CD4-positive, alpha-beta T cell treated with Interleukin-6 at 100 ng/mL for 8 hours (primary cell): ENCODE results near the gene PRKG2.

Experiments used
- DNase-seq: peaks from one replicate; pipeline ENCODE4 v3.0.0-alpha.2; 2020; ENCODE audit warnings: mixed read lengths, low spot score

The PRKG2 gene

DNA sequence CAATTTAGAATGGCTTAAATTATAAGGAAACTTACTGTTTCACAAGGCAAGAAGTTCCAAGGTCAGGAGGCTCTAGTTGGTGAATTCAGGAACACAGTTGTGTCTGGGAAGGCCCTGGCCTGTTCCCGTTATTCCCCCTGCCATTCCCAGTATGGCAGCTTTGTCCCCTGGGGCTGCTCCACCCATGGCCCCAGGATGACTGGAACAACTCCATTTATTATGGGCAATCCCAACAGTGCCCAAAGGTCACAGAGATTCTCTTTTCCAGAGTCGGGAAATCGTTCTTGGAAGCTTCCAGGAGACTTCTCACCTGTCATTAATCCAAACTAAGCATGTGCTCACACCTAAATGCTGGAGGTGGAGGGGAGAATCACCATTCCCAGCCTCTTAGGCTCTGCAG, 2.8 kb upstream of the PRKG2 start:
- no peak for DNase-seq

DNA sequence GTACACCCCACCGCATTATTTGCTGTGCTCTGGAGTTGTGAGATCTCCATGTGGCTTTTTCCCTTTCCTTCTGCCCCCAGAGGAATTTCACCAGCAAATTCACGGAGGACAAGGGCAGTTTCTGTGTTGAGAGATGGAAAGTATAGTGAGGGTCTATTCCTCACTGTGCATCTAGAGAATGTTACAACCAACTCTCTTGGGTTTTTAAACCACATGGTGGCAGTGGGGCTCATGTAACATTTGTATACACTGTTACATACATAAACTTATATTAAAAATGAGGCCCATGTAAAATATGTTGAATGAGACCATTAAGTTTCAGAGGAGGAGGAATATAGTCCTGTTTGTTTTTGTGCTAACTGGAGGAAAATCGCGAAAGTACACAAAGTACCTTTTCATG, 909 bp upstream of the PRKG2 start:
- no peak for DNase-seq

DNA sequence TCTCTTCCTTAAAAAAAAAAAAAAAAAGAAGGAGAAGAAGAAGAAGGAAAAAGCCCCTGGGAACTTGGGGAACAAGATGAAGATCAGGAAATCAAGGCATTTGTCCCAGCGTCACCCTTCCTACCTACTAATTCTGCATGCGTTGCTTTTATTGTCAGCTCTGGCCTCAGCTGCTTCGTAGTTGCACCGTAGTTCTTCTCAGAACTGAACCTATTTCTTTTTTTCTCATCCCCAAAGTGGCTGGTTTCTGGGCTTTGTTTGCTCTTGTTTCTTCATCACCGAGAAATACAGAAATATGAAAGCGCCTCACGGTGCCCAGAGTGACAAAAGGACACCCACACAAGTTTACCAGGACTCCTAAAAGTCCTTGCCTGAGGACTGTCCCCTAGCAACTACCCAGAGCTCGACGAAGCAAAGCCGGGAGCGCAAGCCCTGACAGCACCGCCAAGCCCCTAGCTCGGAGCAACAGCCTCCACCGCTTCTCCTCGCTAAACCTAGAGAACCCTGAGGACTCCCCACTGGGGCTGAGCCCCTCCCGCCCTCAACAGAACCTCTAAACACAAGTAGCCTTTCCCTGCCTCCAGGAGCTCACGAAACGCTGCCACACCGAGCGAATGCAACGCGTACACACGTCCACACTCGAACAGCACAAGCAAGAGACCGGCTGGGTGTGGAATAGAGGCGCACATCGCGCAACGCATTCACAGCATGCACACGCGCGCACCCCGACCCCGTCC, 710 bp downstream of the PRKG2 start:
- DNase-seq, result no peak

DNA sequence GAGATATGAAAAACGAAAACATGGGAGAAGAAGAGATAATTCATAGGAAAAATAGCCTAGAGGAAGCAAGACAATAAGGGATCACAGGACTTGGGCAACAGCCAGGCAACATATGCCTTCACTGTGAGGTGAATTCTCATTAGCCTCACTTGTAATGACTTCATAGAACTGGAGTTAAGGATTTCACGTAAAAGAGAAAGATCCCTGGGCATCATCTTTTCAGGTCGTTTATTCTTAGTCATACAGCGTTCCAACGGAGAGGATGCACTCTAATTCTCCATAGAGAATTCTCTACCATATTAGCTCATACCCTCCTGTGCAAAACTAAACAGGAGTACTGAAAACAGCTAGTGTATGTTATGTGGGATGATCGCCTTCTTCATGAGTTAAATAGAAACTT, 1.4 kb downstream of the PRKG2 start:
- no peak for DNase-seq

DNA sequence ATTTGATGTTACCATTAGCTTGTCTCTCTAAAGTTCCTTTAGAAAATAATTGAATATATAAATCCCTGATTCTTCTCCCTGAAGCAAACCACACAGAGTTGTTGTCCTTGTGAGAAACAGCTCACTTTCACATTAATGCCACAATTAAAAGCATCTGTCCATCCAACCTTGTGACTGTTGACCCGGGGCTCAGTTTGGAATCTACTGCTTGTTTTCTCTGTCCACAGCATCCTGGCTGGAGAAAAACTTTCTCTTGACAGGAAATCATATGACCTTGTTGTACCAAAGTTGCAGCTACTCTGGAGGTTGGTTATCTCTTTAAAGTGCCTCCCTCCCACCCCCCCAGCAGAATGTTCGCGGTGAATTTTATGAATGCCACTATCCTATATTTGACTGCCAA, 3.1 kb downstream of the PRKG2 start:
- no peak for DNase-seq

DNA sequence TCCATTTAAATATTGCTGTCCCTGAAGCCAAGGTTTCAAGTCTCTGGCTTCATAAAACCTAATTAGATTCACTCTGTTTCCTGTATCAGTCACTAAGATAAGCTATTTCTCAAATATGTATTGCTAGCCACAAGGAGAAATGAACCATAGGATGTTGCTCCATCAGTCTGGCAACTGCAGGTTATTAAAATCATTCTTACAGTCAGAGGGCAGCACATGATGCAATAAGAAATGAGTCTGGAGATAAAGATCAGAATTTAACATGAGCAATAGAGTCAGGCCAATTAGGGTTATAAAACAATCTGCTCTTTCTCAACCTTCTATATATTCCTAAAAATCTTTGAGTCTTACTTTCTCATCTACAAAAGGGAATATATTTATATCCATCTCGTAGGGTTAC, 7.2 kb downstream of the PRKG2 start:
- no peak for DNase-seq

DNA sequence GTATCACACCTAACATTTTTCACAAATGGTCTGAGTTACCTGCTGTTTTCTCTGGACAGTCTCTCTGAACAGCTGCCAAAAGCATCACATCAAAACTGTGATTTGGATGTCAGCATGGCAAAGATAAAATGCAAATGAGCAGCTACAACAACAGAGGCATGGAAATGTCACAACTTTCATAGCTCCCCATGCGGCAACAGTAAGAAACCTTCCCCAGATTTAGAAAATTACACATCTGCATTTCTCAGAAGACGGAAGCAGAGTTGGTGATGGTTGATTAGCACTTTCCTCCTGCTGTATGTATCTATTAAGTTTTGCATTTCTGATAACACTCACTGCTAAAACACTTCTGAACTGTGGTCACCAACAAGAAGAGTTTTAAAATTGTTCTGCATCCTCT, 9.7 kb downstream of the PRKG2 start:
- DNase-seq, result no peak

DNA sequence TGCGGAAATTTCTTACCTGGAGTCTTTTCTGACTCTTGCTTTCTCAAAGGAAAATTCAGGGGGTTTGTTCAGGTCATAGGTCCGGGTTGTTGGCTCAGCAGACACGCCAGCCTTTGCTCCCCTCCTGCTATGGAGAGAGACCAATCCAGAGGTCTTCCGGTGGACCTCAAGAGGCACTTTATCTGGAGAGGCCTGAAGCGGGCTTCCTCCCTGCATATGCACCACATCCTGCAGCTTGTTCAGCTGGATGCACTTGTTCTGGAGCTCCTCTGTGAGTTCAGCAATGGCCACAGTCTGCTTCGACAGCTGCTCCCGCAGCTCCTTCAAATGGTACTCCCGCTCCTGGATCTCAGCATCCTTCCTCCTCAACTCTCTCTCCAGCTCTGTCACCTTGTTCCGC, 10.5 kb downstream of the PRKG2 start:
- no peak for DNase-seq

DNA sequence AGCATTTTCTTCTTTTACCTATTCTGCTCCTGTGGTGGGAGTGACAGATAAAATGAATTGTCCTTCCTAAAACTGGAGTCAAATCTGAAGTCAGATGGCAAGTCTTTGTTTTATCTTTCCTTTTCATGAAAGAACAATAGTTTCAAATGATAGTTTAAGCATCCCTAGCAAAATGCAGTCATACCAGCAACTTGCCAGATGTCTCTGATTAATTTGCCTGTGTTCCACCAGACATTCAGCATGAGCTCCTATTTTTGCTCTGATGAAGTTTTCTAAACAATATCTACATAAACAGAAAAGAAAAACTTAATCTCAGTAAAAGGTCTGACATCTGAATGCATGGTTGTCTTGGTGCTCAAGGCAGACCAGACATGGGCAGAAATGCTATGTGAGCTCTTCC, 15.2 kb downstream of the PRKG2 start:
- DNase-seq, result no peak

DNA sequence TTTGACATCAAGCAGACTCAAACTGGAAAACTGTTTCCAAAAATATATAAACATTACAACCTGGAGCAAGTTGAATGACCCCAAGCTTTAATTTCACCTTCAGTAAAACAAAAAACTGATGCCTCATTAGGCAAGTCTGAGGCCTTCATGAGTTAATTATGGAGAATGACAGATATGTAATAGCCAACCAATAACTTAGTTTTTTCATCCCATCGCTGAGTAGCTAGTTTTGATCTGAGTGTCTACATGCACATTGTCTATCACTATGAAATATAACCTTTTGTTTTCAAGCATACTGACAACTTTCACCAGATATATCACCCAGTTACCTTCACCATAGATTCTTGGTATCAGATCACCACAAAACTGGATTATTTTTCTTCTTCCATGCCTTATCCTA, 16.4 kb downstream of the PRKG2 start:
- no peak for DNase-seq

DNA sequence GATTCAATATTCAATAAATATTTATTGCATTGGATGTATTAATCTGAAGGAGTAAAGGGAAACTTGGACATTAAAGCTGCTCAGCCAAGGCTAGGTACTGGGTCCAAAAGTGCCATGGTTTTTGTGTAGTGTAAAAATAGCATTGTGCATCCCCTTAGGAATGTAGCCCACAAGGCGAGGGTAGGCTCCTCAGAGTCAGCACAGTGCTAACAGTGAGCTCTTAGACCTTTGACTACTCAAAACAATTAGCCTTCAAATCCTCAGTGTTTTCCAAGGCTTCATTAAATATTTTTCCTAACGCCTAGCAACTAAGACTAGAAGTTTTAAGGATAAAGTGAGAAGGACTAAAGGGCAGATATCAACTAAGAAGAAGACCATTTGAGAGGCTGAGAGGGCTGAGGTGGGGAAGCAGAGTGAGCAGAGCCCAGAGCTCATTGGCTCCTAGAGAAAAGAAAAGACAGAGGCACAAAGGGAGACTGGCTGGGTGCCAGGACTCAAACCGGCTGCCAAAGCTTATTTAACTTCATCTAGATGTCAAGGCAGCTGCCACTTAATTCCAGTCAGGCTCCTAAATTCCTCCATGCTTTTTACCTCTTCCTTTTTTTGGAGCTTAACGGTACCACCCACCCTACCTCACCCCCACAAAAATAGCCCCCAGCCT, 17.0 kb downstream of the PRKG2 start:
- no peak for DNase-seq

DNA sequence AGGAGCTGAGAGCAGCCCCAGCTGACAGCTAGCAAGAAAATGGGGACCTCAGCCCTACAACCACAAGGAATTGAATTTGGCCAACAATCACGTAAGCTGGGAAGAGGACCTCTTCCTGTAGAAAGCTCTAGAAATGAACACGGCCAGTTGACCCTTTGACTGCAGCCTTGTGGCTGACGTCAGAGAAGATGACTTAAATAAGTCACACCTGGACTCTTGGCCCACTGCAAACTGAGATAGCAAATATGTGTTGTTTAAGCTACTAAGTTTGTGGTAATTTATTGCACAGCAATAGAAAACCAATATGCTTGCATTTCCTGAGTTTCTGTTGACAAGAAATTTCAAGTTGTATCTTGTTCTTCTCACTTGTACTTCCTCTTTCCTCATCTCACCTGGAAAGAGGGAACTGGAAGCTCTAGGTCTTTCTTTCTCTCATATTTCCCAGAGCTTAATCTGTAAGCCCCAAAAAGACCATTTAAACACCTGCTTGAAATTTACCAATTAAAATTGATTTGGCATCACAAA, 18.8 kb downstream of the PRKG2 start:
- no peak for DNase-seq

DNA sequence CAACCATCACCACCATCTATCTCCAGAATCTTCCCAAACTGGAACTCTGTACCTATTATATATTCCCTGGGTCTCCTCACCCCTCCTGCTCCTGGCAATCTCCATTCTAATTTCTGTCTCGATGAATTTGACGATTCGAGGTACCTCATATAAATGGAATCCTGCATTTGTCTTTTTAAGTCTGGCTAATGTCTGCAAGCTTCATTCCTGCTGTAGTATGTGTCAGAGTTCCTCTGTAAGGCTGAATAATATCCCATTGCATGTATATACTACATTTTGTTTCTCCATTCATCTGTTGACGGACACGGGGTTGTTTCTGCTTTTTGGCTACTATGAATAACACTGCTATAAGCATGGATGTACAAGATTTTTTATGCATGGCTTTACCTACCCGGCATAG, 19.5 kb downstream of the PRKG2 start:
- no peak for DNase-seq

DNA sequence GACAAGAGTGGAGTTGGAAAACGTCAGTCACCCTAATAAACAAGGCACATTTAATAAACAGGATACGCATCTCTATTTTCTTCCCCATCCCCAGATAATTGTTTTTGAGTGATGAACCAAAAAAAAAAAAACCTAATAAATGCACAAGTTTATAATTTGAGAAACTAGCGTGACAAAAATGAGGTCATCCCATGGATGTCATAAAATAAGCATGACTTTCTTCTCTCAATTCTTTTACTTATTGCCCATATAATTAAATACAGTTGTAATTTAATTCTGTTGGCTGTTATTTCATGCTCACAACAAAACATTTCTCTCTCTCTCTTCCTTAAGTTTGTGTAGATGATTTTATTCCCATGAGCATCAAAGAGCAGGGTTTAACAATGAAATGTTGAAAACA, 20.7 kb downstream of the PRKG2 start:
- DNase-seq, result no peak

DNA sequence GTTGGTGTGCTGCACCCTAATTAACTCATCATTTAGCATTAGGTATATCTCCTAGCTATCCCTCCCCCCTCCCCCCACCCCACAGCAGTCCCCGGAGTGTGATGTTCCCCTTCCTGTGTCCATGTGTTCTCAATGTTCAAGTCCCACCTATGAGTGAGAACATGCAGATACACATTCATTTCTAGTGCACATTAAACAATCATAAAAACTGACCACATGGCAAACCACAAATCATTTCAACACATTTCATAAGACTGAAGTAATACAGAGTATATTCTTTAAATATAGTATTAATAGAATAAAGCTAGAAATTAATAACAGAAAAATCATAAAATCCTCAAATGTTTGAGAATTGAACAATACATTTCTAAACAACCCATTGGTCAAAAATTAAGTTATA, 34.1 kb downstream of the PRKG2 start:
- no peak for DNase-seq

DNA sequence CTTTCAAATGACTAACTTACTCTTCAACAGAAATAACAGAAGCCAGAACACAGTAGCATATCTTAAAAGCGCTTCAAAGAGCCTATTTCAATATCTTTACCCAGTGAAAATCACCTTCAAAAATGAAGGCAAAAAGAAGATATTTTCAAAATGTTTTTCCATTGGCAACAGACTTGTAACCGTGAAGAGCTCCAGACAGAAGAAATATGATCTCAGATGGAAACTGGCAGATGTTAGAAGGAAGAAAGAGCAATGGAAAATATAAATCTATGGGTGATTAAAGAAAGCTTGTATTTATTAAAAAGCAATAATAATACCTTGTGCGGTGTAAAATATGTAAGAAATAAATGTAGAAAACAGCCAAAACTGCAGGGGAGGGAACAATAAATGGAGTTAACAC, 35.7 kb downstream of the PRKG2 start:
- no peak for DNase-seq

DNA sequence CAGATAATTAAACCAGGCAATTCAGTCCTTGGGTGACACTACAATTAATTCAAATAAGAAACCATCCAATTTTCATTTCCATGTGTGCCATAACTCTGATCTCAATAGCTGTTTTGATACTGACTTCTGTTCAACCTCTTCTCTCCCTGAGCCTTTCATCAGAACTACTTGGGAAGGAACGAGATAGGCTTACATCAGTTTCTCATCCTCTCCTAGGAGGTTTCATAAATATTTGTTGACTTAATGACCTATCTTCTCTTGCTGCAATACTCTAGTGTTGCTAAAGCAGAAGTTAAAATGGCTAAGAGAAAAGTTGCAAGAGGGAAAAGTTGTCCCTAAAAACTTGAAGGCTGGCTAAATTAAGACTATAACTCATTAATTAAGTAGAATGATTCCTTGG, 41.8 kb downstream of the PRKG2 start:
- no peak for DNase-seq

DNA sequence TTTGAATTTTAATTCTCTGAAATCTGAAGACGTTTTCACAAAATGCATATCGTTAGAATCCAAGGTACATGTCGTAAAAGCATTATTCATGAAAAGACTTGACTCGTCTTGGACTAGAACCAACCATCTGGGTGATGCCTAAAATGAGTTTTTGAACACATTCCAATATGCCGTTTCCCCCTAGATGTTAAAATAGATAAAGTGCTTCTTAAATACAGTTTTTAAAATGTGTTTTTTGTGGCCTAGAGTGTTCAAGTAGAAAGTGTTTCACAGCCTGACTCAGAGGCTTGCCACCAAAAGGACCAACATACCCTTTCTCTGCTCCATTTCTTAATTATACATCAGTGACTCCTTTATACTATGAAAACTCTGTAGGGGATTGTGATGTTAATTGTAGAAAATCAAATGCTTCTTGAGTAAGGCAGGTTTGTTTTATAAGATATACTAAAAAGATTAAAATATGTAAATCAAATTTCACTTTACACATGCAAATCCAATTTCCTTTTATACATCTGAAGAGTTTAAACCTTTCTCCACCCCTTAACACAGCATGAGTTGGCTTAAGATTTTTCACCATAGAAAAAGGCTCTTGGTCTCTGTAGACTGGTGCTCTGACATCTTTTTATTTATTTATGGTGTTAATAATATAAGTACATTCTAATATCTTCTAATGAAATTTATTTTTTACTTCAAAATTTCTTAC, 48.4 kb downstream of the PRKG2 start:
- no peak for DNase-seq

DNA sequence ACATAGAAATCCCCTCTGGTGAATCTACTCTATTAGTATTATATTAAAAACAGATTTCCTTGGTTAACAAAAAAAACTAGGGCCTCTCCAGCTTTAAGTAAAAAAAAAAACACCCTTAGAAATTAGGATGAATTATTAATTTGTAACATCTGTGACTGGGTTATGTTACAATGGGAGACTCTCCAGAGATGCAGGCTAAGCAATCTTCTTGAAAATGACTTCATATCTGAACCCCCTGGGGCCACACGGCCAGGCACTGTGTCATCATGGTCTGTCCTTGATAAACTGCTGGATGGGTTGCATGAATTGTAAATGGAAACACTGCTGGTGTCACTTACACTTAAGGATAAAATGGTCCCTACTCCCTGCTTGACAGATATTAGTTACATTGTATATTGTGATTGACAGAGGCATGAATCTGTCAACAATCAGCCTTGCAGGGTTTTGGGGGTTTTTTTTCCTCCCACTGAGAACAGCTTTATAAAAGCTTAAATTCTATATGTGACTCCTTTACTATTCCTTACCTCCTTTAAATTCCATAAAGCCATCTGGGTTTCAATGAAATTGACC, 49.1 kb downstream of the PRKG2 start:
- DNase-seq, result no peak

DNA sequence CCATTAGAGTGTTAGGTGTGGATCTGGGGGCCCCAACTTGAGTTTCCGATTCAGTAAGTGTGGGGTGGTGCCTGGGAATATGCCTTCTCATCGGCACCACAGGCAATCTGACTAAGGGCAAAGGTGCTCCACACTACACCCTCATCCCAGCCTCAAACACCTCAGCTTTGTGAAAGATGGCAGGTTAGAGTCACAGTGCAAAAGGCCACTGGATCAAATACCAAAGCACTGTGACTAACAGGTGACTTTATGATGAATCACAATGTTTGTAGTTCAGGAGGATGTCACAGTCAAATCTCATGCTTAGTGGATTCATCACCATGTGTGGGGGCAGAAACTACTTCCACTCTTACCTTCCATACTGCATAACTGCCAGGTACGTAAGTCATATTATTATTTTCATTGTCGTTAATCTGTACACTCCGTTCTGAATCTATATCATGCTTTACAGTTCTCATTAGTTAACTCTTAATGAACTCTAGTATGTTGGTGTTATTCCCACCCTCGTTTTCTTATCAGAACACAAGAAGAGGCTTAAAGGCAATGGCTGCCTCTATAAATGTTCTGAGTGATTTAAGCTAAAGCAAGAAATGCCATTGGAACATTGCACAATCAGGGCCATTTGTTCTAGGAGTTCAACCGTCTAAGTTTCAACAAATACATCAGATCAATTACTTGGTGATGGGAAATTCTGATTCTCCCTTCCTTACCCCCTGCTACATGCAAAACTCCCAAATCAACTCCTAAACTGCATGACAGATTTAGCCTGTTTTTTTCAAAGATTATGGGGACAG, 50.2 kb downstream of the PRKG2 start:
- DNase-seq, result no peak

DNA sequence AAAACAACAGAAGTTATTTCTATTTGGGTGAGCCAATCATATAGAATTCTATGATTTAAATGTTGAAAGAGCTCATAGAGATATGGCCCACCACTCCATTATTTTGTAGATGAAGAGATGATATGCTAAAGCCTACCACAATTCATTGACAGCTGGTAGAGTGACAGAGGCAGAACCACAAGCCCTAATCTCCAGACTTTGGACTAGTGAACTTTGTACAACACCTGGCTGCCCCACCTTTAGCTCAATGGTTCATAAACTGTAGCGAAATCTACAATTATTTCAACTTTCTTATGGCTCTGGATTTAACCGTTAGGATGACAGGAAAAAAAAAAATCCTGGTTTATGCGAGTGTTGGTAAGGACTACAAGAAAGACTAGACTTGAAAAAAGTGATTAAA, 50.9 kb downstream of the PRKG2 start:
- DNase-seq, result no peak
